IPS DF 19.7 (cell line): Measurements from ENCODE around the gene LTB4R.
"Not testable (repeated sequence)": the region's sequence is repeated elsewhere in the genome, so short reads cannot be mapped to it uniquely, and the experiment has no call there.

Experiments
- DNase-seq: peaks from one replicate; pipeline ENCODE4 v3.0.0-alpha.2; 2013; ENCODE audit warnings: low read depth, low spot score

The LTB4R gene

DNA sequence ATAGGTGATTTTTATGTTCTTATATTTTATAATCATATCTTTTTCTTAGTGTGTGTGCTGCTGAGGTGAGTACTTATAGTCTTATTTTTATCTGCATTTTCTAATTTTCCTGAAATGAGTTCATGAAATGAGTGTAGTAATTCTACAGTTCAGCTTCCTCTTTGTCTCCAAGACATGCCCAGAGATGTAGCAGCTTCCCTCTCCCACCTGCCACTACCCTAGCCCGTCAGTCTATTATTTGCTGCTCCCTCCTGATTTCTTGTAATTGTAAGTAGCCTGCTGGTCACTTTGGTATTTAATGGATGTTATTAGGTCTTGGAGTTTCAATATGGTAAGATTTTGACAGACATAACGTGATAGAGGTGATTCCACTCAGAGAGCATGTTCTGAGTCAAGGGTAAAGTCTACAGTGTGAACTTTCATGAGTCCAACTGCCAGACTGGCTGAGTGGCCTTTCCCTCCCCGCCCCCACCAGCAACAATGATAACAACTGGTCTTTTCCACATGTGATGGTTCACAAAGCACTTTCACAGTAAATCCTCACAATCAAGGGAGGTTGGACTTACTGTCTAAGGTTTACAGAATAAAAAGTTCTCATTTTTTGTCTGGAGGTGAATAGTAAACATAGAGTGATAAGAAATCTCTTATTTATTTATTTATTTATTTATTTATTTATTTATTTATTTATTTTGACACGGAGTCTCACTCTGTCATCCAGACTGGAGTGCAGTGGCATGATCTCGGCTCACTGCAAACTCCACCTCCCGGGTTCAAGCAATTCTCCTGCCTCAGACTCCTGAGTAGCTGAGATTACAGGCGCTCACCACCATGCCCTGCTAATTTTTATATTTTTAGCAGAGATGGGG lies 32.7 kb downstream of the LTB4R start:
- no peak for DNase-seq

DNA sequence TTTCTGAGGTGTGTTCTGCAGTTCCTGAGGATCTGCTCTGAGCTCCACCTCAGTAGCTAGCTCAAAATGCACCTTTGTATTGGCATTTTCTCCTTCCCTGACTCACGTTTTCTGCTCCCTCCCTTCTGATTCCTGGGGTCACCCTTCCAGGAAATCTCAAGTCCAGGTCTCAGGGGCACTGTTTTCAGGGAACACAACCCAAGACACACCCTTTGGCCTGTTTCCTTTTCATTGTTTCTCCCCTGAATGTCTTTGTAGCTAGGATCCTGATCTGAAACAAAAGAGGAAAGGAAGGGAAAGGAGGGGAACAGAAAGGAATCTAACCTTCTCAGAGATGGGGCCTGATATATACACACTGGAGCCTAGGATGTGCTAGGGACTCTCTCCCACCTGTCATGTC lies 35.8 kb downstream of the LTB4R start:
- no peak for DNase-seq

DNA sequence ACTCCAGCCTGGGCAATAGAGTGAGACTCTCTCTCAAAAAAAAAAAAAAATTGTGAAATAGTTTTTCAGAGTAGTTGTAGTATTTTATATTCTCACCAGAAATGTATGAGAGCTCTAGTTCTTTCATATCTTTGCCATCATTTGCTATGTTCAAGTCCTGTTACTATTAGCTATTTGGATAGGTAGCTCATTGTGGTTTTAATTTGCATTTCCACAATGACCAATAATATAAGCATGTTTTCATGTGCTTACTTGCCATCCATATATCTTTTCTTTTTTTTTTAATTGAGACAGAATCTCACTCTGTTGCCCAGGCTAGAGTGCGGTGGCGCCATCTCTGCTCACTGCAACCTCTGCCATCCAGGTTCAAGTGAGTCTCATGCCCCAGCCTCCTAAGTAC lies 36.9 kb downstream of the LTB4R start:
- no peak for DNase-seq

DNA sequence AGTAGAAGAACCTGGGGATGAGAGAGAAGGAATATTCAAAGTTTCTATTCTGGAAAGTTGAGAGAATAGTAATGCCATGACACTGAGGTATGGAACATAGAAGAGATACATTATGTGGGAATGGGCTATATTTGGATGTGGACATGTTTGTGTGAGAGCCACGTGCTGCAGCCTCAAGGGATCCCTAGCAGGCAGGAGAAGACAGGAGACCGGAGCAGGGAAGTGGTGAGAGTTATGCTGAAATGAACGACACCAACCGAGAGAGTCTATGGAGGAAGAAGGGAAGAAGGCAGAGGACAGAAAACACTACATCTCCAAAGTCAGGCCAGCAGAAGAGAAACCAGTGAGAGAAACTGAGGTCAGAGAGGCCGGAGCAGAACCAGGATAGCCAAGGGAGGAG lies 38.4 kb downstream of the LTB4R start:
- no peak for DNase-seq

DNA sequence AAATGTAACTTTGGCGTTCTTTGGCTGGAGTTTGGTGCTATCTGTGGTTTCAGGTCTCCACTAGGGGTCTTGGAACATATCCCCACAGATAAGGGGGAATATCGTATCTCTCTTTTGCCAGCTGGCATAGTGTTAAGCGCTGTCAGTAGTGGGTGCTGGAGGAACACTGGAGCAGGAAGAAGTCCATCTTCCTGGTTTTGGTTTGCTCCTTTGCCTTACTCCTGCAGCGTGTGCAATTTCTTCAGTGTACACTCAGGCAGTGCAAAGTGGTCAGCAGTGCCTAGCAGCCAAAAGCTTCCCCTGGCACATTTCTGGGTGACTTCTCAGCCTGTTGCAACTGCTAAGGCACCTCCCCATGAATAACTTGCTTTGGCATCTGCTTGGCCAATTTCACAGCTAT lies 40.2 kb downstream of the LTB4R start:
- no peak for DNase-seq

DNA sequence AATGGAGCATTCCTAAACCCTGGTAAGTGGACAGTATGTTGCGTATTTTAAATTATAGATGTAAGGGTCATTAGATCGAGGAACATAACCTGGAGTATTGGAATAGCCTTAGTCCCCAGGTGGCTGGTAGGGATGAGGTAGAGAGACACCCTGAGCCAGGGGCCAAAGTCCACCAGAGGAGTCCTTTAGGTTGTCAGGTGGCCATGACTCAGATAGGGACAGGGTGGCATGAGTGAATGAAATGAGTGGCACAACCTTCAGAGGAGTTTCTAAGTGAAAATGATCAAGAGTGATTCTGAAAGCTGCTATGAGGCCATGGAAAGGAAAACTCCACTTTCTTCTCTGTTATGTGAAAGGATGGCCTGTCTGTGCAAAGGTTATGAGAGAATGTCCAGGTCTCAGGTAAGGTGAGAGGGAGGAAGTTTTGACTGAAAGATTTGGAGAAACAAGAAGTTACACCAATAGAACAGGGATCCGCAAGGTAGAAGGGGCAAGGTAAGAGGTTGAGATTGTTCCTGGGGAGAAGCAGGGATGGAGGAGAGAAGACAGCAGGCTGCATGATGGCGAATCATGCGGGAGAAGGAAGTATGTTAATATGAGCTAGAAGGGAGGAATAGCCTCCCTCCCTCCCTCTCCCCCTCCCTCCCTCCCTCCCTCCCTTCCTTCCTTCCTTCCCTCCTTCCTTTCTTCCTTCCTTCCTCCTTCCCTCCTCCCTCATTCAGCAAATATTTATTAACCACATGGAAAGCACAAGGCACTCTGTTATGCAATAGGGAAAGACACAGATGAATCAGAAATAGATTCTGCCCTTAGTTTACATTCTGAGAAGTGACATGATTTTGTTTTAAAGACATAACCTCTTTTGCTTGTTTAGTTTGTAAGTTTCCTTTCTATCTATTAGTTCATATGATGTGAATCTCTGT lies 42.5 kb downstream of the LTB4R start:
- DNase-seq: no peak

DNA sequence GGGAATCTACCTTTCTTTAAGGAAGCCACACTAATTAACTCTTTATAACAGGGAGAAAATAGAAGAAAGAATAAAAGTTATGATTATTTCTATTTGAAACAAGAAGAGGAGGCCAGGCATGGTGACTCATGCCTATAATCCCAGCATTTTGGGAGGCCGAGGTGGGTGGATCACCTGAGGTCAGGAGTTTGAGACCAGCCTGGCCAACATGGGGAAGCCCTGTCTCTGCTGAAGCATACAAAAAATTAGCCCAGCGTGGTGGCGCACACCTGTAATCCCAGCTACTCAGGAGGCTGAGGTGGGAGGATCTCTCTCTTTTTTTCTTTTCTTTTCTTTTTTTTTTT lies 43.2 kb downstream of the LTB4R start:
- not testable (repeated sequence) for DNase-seq

DNA sequence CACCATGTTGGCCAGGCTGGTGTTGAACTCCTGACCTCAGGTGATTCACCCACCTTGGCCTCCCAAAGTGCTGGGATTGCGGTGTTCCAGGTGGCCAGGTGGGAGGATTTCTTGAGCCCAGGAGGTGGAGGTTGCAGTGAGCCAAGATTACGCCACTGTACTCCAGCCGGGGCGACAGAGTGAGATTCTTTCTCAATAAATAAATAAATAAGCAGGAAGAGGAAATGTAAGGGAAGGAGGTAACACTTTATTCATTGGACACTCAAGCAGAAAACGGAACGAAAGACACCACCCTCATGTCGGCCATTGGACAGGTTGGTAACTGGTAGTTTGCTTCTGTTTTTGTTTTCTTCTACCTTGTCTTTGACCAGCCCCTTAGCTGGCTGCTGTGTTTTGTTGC lies 43.7 kb downstream of the LTB4R start:
- DNase-seq: no peak

DNA sequence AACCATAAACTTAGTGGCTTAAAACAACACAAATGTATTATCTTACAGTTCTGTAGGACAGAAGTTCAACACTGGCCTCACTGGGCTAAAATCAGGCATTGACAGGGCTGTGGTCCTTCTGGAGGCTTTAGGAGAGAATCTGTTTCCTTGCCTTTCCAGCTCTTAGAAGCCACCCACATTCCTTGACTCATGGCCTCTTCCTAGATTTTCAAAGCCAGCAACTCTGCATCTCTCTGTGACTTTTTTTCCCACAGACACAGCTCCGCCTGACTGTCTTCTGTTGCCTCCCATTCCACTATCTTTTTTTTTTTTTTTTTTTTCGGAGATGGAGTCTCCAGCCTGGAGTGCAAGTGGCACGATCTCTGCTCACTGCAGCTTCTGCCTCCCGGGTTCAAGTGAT lies 44.9 kb downstream of the LTB4R start:
- no peak for DNase-seq

DNA sequence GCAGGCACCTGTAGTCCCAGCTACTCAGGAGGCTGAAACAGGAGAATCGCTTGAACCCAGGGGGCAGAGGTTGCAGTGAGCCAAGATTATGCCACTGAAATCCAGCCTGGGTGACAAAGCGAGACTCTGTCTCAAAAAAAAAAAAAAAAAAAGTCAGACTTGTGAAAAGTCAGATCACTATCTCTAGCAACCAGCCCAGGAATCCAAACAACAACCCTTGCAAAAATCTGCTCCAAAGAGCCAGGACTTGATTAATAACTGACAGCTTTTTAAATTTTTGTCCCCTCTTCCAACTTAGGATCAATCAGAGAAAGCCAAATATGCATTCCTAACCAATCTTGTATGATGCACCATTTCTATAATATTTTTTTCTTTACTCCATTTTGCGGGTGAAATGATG lies 49.0 kb downstream of the LTB4R start:
- DNase-seq: no peak

DNA sequence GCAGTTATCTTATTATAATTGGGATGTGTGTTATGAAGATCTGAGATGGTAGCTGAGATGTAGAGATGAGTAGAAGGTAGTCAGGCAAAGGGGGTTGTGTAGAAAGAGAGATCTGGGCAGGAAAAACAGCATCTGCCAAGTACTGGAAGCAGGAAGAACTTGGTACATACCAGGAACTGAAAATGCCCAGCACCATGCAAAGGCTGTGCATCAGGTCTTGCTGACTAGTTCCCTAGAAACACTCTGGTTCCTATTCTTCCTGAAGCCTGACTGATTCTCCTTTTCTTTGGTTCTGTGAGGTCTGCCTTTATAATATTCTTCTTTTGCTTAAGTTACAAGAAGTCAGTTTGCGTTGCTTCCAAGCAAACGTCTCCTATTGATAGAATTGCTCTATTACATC lies 50.0 kb downstream of the LTB4R start:
- no peak for DNase-seq

DNA sequence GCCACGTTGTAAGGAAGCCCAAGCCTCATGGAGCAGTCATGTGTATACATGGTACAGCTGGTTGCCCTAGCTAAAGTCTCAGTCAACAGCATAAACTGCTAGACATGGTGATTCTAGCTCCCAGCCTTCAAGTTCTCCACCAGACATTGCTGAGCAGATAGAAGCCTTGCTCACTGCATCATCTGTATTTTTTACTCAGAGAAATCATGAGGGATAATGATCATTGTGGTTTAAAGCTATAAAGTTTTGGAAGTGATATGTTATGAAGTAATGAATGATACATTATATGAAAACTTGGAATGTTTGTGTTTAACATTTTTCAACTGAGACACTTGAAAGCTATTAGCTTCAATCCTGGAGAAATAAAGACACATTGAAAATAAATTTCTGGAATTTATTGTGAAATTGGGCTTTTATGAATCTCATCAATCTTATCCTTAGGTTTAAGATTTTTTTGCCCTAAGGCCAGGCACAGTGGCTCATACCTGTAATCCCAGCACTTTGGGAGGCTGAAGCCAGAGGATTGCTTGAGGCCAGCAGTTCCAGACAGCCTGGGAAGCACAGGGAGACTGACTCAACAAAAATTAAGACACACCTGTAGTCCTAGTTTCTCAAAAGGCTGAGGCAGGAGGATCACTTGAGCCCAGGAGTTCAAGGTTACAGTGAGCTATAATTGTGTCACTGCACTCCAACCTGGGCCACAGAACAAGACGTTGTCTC lies 51.1 kb downstream of the LTB4R start:
- no peak for DNase-seq

DNA sequence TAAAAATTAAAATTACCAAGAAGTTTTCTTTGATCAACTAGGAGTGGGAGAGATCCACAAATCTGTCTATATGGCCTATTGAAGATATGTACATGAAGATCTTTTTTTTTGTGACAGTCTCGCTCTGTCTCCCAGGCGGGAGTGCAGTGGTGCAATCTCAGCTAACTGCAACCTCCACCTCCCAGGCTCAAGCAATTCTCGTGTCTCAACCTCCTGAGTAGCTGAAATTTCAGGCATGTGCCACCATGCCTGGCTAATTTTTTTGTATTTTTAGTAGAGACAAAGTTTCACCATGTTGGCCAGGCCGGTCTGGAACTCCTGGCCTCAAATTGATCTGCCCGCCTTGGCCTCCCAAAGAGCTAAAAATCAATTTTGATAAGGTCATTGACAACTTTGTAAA lies 52.1 kb downstream of the LTB4R start:
- DNase-seq: no peak

DNA sequence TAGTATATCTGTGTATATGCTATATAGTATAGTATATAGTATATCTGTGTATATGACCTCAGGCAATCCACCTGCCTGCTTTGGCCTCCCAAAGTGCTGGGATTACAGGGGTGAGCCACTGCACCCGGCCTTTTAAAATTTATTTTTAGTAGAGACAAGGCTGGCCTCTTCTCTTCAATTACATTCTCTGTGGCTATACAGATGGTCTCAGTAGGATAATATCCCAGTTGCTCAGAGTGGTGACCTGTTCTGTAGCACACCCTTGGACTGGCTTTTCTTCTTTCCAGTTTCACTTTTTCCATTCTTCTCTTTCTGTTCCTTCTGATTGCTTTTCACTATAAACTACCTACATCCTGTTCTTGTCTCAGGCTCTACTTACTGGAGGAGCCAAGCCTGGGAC lies 53.5 kb downstream of the LTB4R start:
- DNase-seq: no peak

DNA sequence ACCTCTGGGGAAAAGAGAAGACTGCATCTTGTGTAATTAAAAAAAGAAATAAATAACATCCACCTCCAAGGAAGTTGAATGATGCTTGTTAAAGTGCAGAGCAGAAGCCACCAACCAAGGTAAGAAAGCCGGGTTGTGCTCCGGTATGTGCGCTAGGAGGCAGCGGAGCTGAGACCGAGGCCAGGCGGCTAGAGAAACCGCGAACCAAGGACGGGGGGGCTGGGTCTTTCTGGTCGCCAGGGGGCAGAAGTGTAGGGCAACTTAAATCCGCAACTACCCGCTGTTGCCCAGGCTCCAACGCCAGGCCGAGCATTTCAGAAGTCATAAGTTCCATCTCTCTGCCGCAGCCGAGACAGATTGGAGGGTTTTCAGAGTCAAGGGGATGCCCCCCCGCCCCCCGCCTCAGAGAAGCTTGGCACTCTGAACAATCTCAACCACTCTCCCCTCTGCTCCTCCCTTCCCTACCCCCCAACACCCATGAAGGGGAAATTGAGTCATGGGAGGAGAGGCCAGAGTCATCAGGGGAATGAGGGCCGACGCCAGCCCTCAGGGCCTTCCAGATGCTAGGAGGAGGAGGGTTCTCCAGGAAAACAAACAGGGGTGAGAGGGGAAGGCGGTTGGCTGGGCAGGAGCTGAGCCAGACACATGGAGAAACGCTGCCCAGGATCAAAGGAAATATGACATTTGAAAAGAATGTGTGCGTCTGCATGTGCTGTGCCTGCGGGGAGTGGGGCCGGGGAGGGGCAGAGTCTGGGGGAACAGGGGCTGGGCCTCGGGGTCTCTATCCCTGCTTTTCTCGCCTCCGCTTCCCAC lies 54.5 kb downstream of the LTB4R start:
- peak; percentile 71 for DNase-seq

DNA sequence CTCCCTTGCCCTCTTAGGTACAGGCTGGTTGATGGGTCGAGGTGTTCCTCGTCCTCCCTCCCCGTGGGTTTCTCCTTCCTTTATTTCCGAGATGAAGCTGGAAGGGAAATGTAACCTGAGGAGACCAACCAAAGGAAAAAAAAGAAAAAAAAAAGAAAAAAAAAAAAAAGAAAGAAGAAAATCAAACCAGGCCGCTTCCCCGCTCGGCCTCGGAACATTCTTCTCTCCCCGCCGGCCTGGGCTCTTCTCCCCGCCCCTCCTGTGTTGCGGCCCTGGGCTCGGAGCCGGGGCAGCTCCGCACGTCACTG lies 55.1 kb downstream of the LTB4R start:
- DNase-seq: no peak

DNA sequence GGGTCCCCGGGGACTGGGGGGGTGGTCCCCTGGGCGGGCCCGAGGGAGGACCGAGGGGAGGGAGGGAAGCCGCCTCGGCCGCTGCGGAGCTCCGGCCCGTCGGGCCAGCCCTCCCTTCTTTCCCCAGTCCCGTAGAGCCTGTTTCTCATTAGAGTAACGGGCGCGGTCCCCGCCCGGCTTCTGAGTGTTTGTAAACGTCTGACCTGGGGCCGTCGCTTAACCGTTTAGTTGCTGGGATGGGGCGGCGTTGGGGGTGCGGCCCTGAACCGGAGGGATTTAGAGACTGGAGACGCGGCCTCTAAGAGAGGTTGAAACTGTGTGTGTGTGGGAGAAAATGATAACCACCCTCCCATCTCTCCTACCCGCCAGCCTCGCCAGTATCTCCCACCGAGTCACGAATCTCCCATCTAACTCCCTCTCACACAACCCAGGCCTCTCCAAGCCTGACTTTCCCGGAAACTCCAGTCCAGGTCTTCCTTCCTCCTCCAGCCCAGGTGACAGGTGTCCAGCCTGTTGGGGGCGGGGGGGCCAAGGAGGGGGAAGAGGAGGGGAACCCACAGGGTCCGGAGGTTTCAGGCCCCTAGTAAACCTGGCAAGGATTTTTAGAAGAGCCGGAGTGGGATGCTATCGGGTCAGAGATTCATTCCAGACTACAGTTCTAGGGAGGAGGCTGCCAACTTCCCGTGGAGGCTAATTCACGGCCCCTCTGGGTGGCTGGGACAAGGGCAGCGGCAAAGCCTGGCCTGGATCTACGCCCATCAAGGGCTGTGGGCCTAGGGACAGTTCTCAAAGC lies 55.6 kb downstream of the LTB4R start:
- peak; percentile 83 for DNase-seq
